GM23338 (cell line): ENCODE results near the gene DNASE1L2. TPM values are rescaled to one million over a fixed set of nuclear protein-coding genes. Genes with fewer than 3 reads are reported as not detected.

Source experiments
- CREB1 ChIP-seq: fragments of 250-450 bp; sonication (Bioruptor Pico); IDR thresholded peaks from 2 replicates; pipeline ENCODE4 v1.5.0; 2020; ENCODE audit warnings: low read depth, mild to moderate bottlenecking, moderate library complexity
- JUNB ChIP-seq: IDR thresholded peaks from one replicate; pipeline ENCODE4 v1.6.1; 2016; ENCODE audit warnings: antibody characterized with exemption; ENCODE audit not compliant: unreplicated experiment
- NANOG ChIP-seq: IDR thresholded peaks from 2 replicates; pipeline ENCODE4 v1.6.1; 2016; ENCODE audit warnings: antibody characterized with exemption, borderline replicate concordance
- POLR2AphosphoS5 ChIP-seq: IDR thresholded peaks from 2 replicates; pipeline ENCODE4 v1.6.1; 2016; ENCODE audit warnings: antibody characterized with exemption, low read depth
- STAT1 ChIP-seq: IDR thresholded peaks from one replicate; pipeline ENCODE4 v1.6.1; 2016; ENCODE audit warnings: antibody characterized with exemption; ENCODE audit not compliant: unreplicated experiment
- ZNF331 ChIP-seq: fragments of 250-450 bp; sonication (Bioruptor Pico); IDR thresholded peaks from 2 replicates; pipeline ENCODE4 v1.5.0; 2020; ENCODE audit warnings: low read depth, mild to moderate bottlenecking, moderate library complexity
- polyA plus RNA-seq: library from polyadenylated mRNA; unstranded; fragments of >200 nt; fragmentation: Nextera tagmentation; extraction: Ambion mirVana; gene quantifications from 2 replicates; pipeline ENCODE4 v1.2.1, GENCODE V29; 2016
- total RNA-seq: library from RNA; depleted of rRNA; stranded (reverse); fragments of >200 nt; shearing (Covaris generic); gene quantifications from 2 replicates; pipeline ENCODE4 v1.2.3, GENCODE V29; 2014
- TF ChIP-seq, protein P1 (sequence below): fragments of 250-450 bp; sonication (Bioruptor Pico); IDR thresholded peaks from 2 replicates; pipeline ENCODE4 v1.5.0; 2020; ENCODE audit warnings: mild to moderate bottlenecking, moderate library complexity
- TF ChIP-seq, protein P2 (sequence below): IDR thresholded peaks from one replicate; pipeline ENCODE4 v1.6.1; 2018; ENCODE audit warnings: antibody characterized with exemption; ENCODE audit not compliant: unreplicated experiment

The DNASE1L2 gene
- total and polyA plus RNA-seq, 2 experiments from 2014 or later = 0.23 TPM; not detected in 1

DNA sequence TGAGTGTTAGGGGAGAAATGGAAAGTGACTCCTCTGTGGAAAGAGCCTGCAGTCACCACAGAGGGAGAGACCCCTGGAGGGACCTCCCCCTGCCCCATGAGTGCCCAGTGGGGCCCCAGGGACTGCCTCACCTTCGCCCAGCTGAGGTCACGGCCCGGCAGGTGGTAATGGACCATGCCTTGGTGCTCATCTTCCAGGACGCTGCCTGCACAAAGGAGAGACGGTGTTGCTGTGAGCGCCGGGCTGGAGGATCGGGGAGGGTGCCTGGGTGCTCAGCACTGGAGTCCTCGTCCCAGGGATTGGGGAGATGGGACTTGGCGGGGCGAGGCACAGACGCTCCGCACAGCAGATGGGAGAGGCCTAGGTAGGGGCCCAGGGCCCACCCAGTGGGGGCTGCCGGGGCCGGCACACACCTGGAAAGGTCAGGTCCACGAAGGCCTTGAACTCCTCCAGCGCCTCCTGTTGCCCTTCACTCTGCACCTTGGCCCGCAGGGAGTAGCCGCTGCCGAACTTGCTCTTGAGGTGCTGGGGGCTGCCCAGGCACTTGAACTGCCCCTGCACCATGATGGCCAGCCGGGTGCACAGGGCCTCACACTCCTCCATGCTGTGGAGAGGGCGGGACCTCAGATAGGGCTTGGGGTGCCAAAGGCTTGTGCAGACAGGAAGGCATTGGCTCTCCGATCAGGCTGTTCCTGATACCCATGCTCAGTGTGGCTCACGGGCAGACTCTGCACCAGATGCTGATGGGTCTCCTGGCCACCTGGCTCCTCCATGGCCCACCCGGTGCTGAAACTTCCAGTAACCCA lies 41.4 kb downstream of the DNASE1L2 start (continued):
- TF ChIP-seq, protein P1, sequence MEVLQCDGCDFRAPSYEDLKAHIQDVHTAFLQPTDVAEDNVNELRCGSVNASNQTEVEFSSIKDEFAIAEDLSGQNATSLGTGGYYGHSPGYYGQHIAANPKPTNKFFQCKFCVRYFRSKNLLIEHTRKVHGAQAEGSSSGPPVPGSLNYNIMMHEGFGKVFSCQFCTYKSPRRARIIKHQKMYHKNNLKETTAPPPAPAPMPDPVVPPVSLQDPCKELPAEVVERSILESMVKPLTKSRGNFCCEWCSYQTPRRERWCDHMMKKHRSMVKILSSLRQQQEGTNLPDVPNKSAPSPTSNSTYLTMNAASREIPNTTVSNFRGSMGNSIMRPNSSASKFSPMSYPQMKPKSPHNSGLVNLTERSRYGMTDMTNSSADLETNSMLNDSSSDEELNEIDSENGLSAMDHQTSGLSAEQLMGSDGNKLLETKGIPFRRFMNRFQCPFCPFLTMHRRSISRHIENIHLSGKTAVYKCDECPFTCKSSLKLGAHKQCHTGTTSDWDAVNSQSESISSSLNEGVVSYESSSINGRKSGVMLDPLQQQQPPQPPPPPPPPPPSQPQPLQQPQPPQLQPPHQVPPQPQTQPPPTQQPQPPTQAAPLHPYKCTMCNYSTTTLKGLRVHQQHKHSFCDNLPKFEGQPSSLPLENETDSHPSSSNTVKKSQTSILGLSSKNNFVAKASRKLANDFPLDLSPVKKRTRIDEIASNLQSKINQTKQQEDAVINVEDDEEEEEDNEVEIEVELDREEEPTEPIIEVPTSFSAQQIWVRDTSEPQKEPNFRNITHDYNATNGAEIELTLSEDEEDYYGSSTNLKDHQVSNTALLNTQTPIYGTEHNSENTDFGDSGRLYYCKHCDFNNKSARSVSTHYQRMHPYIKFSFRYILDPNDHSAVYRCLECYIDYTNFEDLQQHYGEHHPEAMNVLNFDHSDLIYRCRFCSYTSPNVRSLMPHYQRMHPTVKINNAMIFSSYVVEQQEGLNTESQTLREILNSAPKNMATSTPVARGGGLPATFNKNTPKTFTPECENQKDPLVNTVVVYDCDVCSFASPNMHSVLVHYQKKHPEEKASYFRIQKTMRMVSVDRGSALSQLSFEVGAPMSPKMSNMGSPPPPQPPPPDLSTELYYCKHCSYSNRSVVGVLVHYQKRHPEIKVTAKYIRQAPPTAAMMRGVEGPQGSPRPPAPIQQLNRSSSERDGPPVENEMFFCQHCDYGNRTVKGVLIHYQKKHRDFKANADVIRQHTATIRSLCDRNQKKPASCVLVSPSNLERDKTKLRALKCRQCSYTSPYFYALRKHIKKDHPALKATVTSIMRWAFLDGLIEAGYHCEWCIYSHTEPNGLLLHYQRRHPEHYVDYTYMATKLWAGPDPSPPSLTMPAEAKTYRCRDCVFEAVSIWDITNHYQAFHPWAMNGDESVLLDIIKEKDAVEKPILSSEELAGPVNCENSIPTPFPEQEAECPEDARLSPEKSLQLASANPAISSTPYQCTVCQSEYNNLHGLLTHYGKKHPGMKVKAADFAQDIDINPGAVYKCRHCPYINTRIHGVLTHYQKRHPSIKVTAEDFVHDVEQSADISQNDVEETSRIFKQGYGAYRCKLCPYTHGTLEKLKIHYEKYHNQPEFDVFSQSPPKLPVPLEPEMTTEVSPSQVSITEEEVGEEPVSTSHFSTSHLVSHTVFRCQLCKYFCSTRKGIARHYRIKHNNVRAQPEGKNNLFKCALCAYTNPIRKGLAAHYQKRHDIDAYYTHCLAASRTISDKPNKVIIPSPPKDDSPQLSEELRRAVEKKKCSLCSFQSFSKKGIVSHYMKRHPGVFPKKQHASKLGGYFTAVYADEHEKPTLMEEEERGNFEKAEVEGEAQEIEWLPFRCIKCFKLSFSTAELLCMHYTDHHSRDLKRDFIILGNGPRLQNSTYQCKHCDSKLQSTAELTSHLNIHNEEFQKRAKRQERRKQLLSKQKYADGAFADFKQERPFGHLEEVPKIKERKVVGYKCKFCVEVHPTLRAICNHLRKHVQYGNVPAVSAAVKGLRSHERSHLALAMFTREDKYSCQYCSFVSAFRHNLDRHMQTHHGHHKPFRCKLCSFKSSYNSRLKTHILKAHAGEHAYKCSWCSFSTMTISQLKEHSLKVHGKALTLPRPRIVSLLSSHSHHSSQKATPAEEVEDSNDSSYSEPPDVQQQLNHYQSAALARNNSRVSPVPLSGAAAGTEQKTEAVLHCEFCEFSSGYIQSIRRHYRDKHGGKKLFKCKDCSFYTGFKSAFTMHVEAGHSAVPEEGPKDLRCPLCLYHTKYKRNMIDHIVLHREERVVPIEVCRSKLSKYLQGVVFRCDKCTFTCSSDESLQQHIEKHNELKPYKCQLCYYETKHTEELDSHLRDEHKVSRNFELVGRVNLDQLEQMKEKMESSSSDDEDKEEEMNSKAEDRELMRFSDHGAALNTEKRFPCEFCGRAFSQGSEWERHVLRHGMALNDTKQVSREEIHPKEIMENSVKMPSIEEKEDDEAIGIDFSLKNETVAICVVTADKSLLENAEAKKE (CRISPR knock-in tag) = no peak
- TF ChIP-seq NANOG (no peak), STAT1 (no peak), JUNB (no peak), POLR2AphosphoS5 (no peak), CREB1 (CRISPR knock-in tag) (no peak), ZNF331 (CRISPR knock-in tag) (no peak)
- TF ChIP-seq, protein P2, sequence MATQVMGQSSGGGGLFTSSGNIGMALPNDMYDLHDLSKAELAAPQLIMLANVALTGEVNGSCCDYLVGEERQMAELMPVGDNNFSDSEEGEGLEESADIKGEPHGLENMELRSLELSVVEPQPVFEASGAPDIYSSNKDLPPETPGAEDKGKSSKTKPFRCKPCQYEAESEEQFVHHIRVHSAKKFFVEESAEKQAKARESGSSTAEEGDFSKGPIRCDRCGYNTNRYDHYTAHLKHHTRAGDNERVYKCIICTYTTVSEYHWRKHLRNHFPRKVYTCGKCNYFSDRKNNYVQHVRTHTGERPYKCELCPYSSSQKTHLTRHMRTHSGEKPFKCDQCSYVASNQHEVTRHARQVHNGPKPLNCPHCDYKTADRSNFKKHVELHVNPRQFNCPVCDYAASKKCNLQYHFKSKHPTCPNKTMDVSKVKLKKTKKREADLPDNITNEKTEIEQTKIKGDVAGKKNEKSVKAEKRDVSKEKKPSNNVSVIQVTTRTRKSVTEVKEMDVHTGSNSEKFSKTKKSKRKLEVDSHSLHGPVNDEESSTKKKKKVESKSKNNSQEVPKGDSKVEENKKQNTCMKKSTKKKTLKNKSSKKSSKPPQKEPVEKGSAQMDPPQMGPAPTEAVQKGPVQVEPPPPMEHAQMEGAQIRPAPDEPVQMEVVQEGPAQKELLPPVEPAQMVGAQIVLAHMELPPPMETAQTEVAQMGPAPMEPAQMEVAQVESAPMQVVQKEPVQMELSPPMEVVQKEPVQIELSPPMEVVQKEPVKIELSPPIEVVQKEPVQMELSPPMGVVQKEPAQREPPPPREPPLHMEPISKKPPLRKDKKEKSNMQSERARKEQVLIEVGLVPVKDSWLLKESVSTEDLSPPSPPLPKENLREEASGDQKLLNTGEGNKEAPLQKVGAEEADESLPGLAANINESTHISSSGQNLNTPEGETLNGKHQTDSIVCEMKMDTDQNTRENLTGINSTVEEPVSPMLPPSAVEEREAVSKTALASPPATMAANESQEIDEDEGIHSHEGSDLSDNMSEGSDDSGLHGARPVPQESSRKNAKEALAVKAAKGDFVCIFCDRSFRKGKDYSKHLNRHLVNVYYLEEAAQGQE = no peak
